Measurements from ENCODE around the gene RNASE4.

Gene RNASE4

DNA sequence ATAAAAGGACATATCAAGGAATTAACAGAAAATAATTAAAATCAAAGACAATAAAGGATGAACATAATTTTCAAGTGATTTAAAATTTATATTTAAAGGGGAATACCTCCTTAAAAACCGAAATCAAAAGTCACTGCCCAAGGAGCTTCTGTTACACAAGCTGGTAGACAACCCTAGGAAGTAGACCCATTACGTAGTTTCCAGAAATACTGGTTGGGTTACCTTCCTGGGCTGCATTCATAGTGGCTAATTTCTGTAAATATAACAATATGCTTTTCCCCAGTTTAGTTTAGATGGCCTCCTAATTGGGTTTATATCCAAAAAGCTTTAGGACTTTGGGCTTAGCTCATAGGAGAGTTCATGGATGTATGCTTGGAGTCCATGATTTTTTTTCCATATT lies 59.2 kb downstream of the RNASE4 start:
- intact Hi-C loops (cut with DNase I; ENCODE audit: low total_unique reads): no loop called here
- H3K27me3 ChIP-seq: no peaks in the 10 kb centered on the region
- H3K4me3 ChIP-seq: no peak overlapping the region
- TF ChIP-seq CTCF (IDR thresholded peaks at IDR 0.05): no peak
- H3K9me3 ChIP-seq: no peaks in the 10 kb centered on the region
- H3K4me1 ChIP-seq: no peaks in the 10 kb centered on the region
- no peak overlapping the region for H3K27ac ChIP-seq
- no peaks in the 10 kb centered on the region for H3K36me3 ChIP-seq
- no peak for DNase-seq

GRCh38 chr14:20745571-20746358 lies 61.4 kb downstream of the RNASE4 start, which contains the start of gene EDDM3A:
EDDM3A (plus strand) TSS chr14:20745887; CDS start chr14:20747581, 1,694 bp downstream.
- no peaks in the 10 kb centered on the region for H3K27me3 ChIP-seq
- DNase-seq: no peak
- H3K36me3 ChIP-seq: no peaks in the 10 kb centered on the region
- no peaks in the 10 kb centered on the region for H3K9me3 ChIP-seq
- no peak within 1 kb of the TSS for H3K27ac ChIP-seq
- H3K4me1 ChIP-seq: no peaks in the 10 kb centered on the region
- no peak within 1 kb of the TSS for H3K4me3 ChIP-seq
- TF ChIP-seq CTCF (IDR thresholded peaks at IDR 0.05): no peak
- intact Hi-C loops (cut with DNase I; ENCODE audit: low total_unique reads): no loop called here

DNA sequence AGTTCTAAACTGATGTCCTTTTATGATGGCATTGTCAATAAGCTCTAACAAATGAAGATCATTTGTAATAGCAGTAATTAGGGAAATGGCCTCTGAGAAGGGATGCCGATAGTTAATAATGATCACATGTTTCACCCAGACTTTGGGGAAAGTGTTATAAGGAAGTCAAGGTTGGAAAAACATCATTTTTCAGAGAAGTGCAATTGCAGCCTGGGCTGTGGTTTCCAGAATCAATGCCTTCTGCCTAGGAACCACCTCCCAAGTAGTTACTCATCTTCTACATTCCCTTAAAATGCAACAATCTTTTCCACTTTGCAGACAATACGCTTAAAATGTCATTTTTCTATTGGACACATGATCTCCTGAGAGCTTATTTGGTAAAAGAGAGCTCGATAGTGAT lies 62.2 kb downstream of the RNASE4 start:
- Histone ChIP-seq H3K4me1 (no peaks in the 10 kb centered on the region), H3K27ac (no peak overlapping the region), H3K36me3 (no peaks in the 10 kb centered on the region), H3K4me3 (no peak overlapping the region), H3K27me3 (no peaks in the 10 kb centered on the region), H3K9me3 (no peaks in the 10 kb centered on the region)
- DNase-seq: no peak
- intact Hi-C loops (cut with DNase I; ENCODE audit: low total_unique reads): no loop called here
- TF ChIP-seq CTCF (IDR thresholded peaks at IDR 0.05): no peak

- Histone ChIP-seq H3K9me3 (peaks cover 0 to 11% (median 9%) of the 10 kb centered on the region in 3 donors), H3K27ac (no peak overlapping the region), H3K4me1 (no peaks in the 10 kb centered on the region), H3K4me3 (no peak overlapping the region), H3K36me3 (no peaks in the 10 kb centered on the region), H3K27me3 (no peaks in the 10 kb centered on the region)
- DNase-seq: no peak
- TF ChIP-seq CTCF (IDR thresholded peaks at IDR 0.05): no peak
- intact Hi-C loops (cut with DNase I; ENCODE audit: low total_unique reads): no loop called here
These were observed 64.1 kb downstream of the RNASE4 start for GRCh38 chr14:20748439-20748838.

DNA sequence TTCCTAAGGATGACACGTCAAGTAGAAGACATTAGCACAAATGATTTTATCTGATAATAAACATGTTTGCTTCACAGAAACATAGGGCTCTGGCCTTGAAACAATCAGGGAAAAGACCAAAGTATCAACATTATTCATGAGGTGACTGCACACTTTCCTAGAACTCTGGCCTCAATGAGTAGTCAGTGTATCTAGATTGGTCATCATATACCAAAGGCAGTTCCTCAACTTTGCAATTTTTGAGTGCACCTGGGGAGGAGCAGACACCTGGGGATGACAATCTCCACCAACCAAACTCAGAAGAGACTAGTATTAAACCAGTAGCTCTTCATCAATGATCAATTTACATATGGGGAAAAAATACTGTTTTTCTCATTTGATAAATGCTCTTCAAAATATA lies 65.8 kb downstream of the RNASE4 start:
- Histone ChIP-seq H3K4me1 (no peaks in the 10 kb centered on the region), H3K4me3 (no peak overlapping the region), H3K36me3 (no peaks in the 10 kb centered on the region), H3K9me3 (peaks cover 0 to 11% (median 9%) of the 10 kb centered on the region in 3 donors), H3K27ac (no peak overlapping the region), H3K27me3 (no peaks in the 10 kb centered on the region)
- intact Hi-C loops (cut with DNase I; ENCODE audit: low total_unique reads): no loop called here
- no peak for TF ChIP-seq CTCF (IDR thresholded peaks at IDR 0.05)
- DNase-seq: no peak
